Testis (tissue), 2 donors: ENCODE data around the gene SHB.

Experiments
- CTCF ChIP-seq, 3 experiments: fragments of 450-650 bp in 2 of 3; fragments of 200-600 bp in 1 of 3; sonication (generic) in 1 of 3; IDR thresholded peaks; one replicate each; pipeline ENCODE4 v1.5.1; 2016 to 2019; ENCODE audit warnings: antibody characterized with exemption in 3 of 3, mild to moderate bottlenecking in 2 of 3, moderate library complexity in 1 of 3
- POLR2A ChIP-seq: fragments of 450-650 bp; IDR thresholded peaks from one replicate; pipeline ENCODE4 v1.6.1; 2017; ENCODE audit warnings: antibody characterized with exemption, mild to moderate bottlenecking, moderate library complexity

- TF ChIP-seq CTCF (IDR thresholded peaks at IDR 0.05): no peak
- TF ChIP-seq POLR2A: no peak
These were observed 60.6 kb downstream of the SHB start for GRCh38 chr9:38008168-38009034.
